CD4-positive, alpha-beta T cell treated with Interleukin-10 for 1 hour (primary cell): ENCODE data around the gene RALGAPA1.
"Not testable (repeated sequence)": the region's sequence is repeated elsewhere in the genome, so short reads cannot be mapped to it uniquely, and the experiment has no call there.

Experiments used
- DNase-seq: peaks from one replicate; pipeline ENCODE4 v3.0.0-alpha.2; 2020

The RALGAPA1 gene

GRCh38 chr14:35808638-35809563 is at the start of gene RALGAPA1:
Gene RALGAPA1 (minus strand): TSS chr14:35809295. CDS start chr14:35808835, 460 bp downstream.
- peak; percentile 96 for DNase-seq

GRCh38 chr14:35858521-35859209 is 49.6 kb upstream of the RALGAPA1 start:
- DNase-seq: no peak

GRCh38 chr14:35855876-35856481 is 46.9 kb upstream of the RALGAPA1 start:
- DNase-seq: no peak

- no peak for DNase-seq
Measured at GRCh38 chr14:35854696-35855270, 45.7 kb upstream of the RALGAPA1 start.

GRCh38 chr14:35853225-35853624 is 44.1 kb upstream of the RALGAPA1 start:
- DNase-seq: no peak

- DNase-seq: no peak
Measured at GRCh38 chr14:35851823-35852222, 42.7 kb upstream of the RALGAPA1 start.

- DNase-seq: no peak
Measured at GRCh38 chr14:35849122-35849521, 40.0 kb upstream of the RALGAPA1 start.

- no peak for DNase-seq
Measured at GRCh38 chr14:35847636-35848035, 38.5 kb upstream of the RALGAPA1 start.

GRCh38 chr14:35844494-35844893 is 35.4 kb upstream of the RALGAPA1 start:
- DNase-seq: no peak

- DNase-seq: not testable (repeated sequence)
Measured at GRCh38 chr14:35842245-35842644, 33.1 kb upstream of the RALGAPA1 start.

GRCh38 chr14:35841704-35842103 is 32.6 kb upstream of the RALGAPA1 start:
- not testable (repeated sequence) for DNase-seq

GRCh38 chr14:35835208-35835982 is 26.3 kb upstream of the RALGAPA1 start:
- DNase-seq: no peak

- DNase-seq: no peak
Measured at GRCh38 chr14:35829449-35829848, 20.4 kb upstream of the RALGAPA1 start.

- no peak for DNase-seq
Measured at GRCh38 chr14:35827678-35828472, 18.8 kb upstream of the RALGAPA1 start.

- no peak for DNase-seq
Measured at GRCh38 chr14:35826952-35827416, 17.9 kb upstream of the RALGAPA1 start.

- peak; percentile 97 for DNase-seq
Measured at GRCh38 chr14:35826218-35826951, 17.3 kb upstream of the RALGAPA1 start, which contains the start of gene BRMS1L. Gene BRMS1L (plus strand): TSS chr14:35826338. CDS start chr14:35826517, 179 bp downstream.

GRCh38 chr14:35825968-35826217 is 16.8 kb upstream of the RALGAPA1 start:
- DNase-seq: no peak

GRCh38 chr14:35824446-35825165 is 15.5 kb upstream of the RALGAPA1 start:
- DNase-seq: not testable (repeated sequence)

GRCh38 chr14:35822501-35822900 is 13.4 kb upstream of the RALGAPA1 start:
- no peak for DNase-seq
